HepG2 (cell line): Measurements from ENCODE around the gene MARK2. TPM values are rescaled to one million over a fixed set of nuclear protein-coding genes. Genes with fewer than 3 reads are reported as not detected.

ENCODE experiments used
- CENPT ChIP-seq: sonication (generic); formaldehyde crosslinking; IDR thresholded peaks from 2 replicates; pipeline ENCODE4 v1.8.0; 2022; ENCODE audit warnings: low read depth, mild to moderate bottlenecking, moderate library complexity, missing genetic modification reagents
- HNRNPUL1 ChIP-seq: fragments of 200-400 bp; formaldehyde crosslinking; IDR thresholded peaks from 2 replicates; pipeline ENCODE4 v1.6.1; 2017; ENCODE audit warnings: low read depth, mild to moderate bottlenecking, low read length, moderate library complexity
- NFIC ChIP-seq: IDR thresholded peaks from 2 replicates; pipeline ENCODE4 v1.6.1; 2012; ENCODE audit warnings: mild to moderate bottlenecking, low read length, inconsistent platforms
- PAF1 ChIP-seq: IDR thresholded peaks from 2 replicates; pipeline ENCODE4 v1.6.1; 2016; ENCODE audit warnings: missing genetic modification reagents, missing compliant biosample characterization
- RERE ChIP-seq: IDR thresholded peaks from 2 replicates; pipeline ENCODE4 v1.6.1; 2016; ENCODE audit warnings: low read depth, missing genetic modification reagents, missing compliant biosample characterization
- SRSF9 ChIP-seq: fragments of 200-400 bp; formaldehyde crosslinking; IDR thresholded peaks from 2 replicates; pipeline ENCODE4 v1.6.1; 2018; ENCODE audit warnings: borderline replicate concordance, mild to moderate bottlenecking, low read depth, low read length; ENCODE audit not compliant: insufficient read depth, poor library complexity, severe bottlenecking
- ZBTB21 ChIP-seq: sonication (generic); formaldehyde crosslinking; IDR thresholded peaks from 2 replicates; pipeline ENCODE4 v1.4.0; 2020; ENCODE audit warnings: missing genetic modification reagents
- ZBTB34 ChIP-seq: sonication (generic); formaldehyde crosslinking; IDR thresholded peaks from 2 replicates; pipeline ENCODE4 v1.8.0; 2022; ENCODE audit warnings: mild to moderate bottlenecking, missing genetic modification reagents
- ZMYM4 ChIP-seq: sonication (generic); formaldehyde crosslinking; IDR thresholded peaks from 2 replicates; pipeline ENCODE4 v1.8.1; 2023; ENCODE audit warnings: mild to moderate bottlenecking, missing genetic modification reagents
- ZNF407 ChIP-seq: sonication (generic); formaldehyde crosslinking; IDR thresholded peaks from one replicate; pipeline ENCODE4 v1.5.1; 2020; ENCODE audit warnings: mild to moderate bottlenecking, missing genetic modification reagents; ENCODE audit errors: not compliant biosample characterization
- ZNF557 ChIP-seq: sonication (generic); formaldehyde crosslinking; IDR thresholded peaks from 2 replicates; pipeline ENCODE4 v1.4.0; 2020; ENCODE audit warnings: missing genetic modification reagents
- ZNF776 ChIP-seq: sonication (generic); formaldehyde crosslinking; IDR thresholded peaks from 2 replicates; pipeline ENCODE4 v1.4.0; 2020; ENCODE audit warnings: mild to moderate bottlenecking, missing genetic modification reagents
- ZSCAN20 ChIP-seq: sonication (generic); formaldehyde crosslinking; IDR thresholded peaks from 2 replicates; pipeline ENCODE4 v1.4.0; 2020; ENCODE audit warnings: missing genetic modification reagents, mild to moderate bottlenecking, borderline replicate concordance
- polyA plus RNA-seq, 8 experiments: library from polyadenylated mRNA; depleted of rRNA in 3 of 8; stranded (reverse) in 7 of 8; unstranded in 1 of 8; fragments of >200 nt; fragmentation: Illumina TruSeq in 4 of 8; extraction: Trizol in 4 of 8; gene quantifications; 2 replicates each; pipeline versions ENCODE4 v1.2.1 to v1.2.3, GENCODE V29; 2011 to 2016; ENCODE audit warnings: low read depth in 4 of 8, missing spikeins in 1 of 8, mixed read lengths in 1 of 8; ENCODE audit not compliant: insufficient read depth in 1 of 8
- total RNA-seq, 5 experiments: library from RNA; depleted of rRNA; stranded (reverse); fragments of >200 nt; fragmentation: Illumina TruSeq; extraction: Trizol; gene quantifications; 2 replicates each; pipeline ENCODE4 v1.2.3, GENCODE V29; 2016; ENCODE audit warnings: low read depth in 1 of 5

Gene MARK2
- total and polyA plus RNA-seq, 2 of the 13 experiments (the other 11 are each of a cell fraction or from before 2014, with no cell fraction given), result 13.5 to 13.9 TPM

GRCh38 chr11:63920126-63920938 is 81.4 kb downstream of the MARK2 start (continued):
- TF ChIP-seq CENPT (CRISPR knock-in tag), result no peak
- TF ChIP-seq SRSF9, result no peak
- TF ChIP-seq PAF1 (CRISPR knock-in tag), result no peak
- TF ChIP-seq RERE (CRISPR knock-in tag), result no peak
- peak; percentile 41 for TF ChIP-seq ZNF407 (CRISPR knock-in tag)
- TF ChIP-seq NFIC, result no peak
- TF ChIP-seq ZSCAN20 (CRISPR knock-in tag), result no peak
- no peak for TF ChIP-seq HNRNPUL1
- no peak for TF ChIP-seq ZMYM4 (CRISPR knock-in tag)
- no peak for TF ChIP-seq ZNF776
- TF ChIP-seq ZNF557 (CRISPR knock-in tag), result no peak
- no peak for TF ChIP-seq ZBTB34 (CRISPR knock-in tag)
- TF ChIP-seq ZBTB21 (CRISPR knock-in tag), result no peak
